ENCODE results near the gene DCDC2B. TPM values are rescaled to one million over a fixed set of nuclear protein-coding genes. Genes with fewer than 3 reads are reported as not detected.

Gene DCDC2B
- total RNA-seq, 1 donor from 2014 or later = not detected

GRCh38 chr1:32192220-32192948, 16.5 kb upstream of the DCDC2B start:
- peaks cover 5% of the 10 kb centered on the region for H3K4me1 ChIP-seq
- peaks cover 100% of the 10 kb centered on the region for H3K36me3 ChIP-seq
- intact Hi-C loops (cut with DNase I) = no loop called here
- no peak for TF ChIP-seq CTCF (IDR thresholded peaks at IDR 0.05)
- H3K9me3 ChIP-seq = no peaks in the 10 kb centered on the region
- H3K27me3 ChIP-seq = no peaks in the 10 kb centered on the region
- H3K27ac ChIP-seq = no peak overlapping the region
- no peak for ATAC-seq
- no peak for DNase-seq
- no peak overlapping the region for H3K4me3 ChIP-seq

- Histone ChIP-seq H3K27me3 (no peaks in the 10 kb centered on the region), H3K4me1 (peaks cover 9% of the 10 kb centered on the region), H3K4me3 (no peak overlapping the region), H3K27ac (no peak overlapping the region), H3K9me3 (no peaks in the 10 kb centered on the region), H3K36me3 (peaks cover 77% of the 10 kb centered on the region)
- intact Hi-C loops (cut with DNase I) = no loop called here
- DNase-seq (no peak), ATAC-seq (no peak)
- TF ChIP-seq CTCF (IDR thresholded peaks at IDR 0.05) = no peak
These were observed 13.9 kb upstream of the DCDC2B start for GRCh38 chr1:32194984-32195383.

- Histone ChIP-seq H3K9me3 (no peaks in the 10 kb centered on the region), H3K27ac (no peak overlapping the region), H3K4me1 (peaks cover 11% of the 10 kb centered on the region), H3K27me3 (no peaks in the 10 kb centered on the region), H3K4me3 (no peak overlapping the region), H3K36me3 (peaks cover 71% of the 10 kb centered on the region)
- DNase-seq (no peak), ATAC-seq (no peak)
- no peak for TF ChIP-seq CTCF (IDR thresholded peaks at IDR 0.05)
- intact Hi-C loops (cut with DNase I) = no loop called here
These were observed 13.4 kb upstream of the DCDC2B start for GRCh38 chr1:32195531-32195930.

- no peak for ATAC-seq
- Histone ChIP-seq H3K36me3 (peaks cover 65% of the 10 kb centered on the region), H3K9me3 (no peaks in the 10 kb centered on the region), H3K4me1 (peaks cover 14% of the 10 kb centered on the region), H3K4me3 (no peak overlapping the region), H3K27ac (no peak overlapping the region), H3K27me3 (no peaks in the 10 kb centered on the region)
- intact Hi-C loops (cut with DNase I) = no loop called here
- TF ChIP-seq CTCF (IDR thresholded peaks at IDR 0.05) = no peak
- DNase-seq = no peak
These were observed 12.7 kb upstream of the DCDC2B start for GRCh38 chr1:32195972-32196823.

- TF ChIP-seq CTCF (IDR thresholded peaks at IDR 0.05) = no peak
- Histone ChIP-seq H3K27me3 (no peaks in the 10 kb centered on the region), H3K9me3 (no peaks in the 10 kb centered on the region), H3K4me3 (no peak overlapping the region), H3K4me1 (peaks cover 21% of the 10 kb centered on the region), H3K36me3 (peaks cover 56% of the 10 kb centered on the region), H3K27ac (peak overlapping the region; percentile 24)
- ATAC-seq (peak; percentile 69), DNase-seq (no peak)
- intact Hi-C loops (cut with DNase I) = no loop called here
These were observed 11.8 kb upstream of the DCDC2B start for GRCh38 chr1:32197074-32197473.
